Measurements from ENCODE around the gene C6orf62. TPM values are rescaled to one million over a fixed set of nuclear protein-coding genes. Genes with fewer than 3 reads are reported as not detected.
"Not testable (repeated sequence)": the region's sequence is repeated elsewhere in the genome, so short reads cannot be mapped to it uniquely, and the experiment has no call there.

C6orf62 gene
- total RNA-seq, 2 experiments from 2014 or later = 42.3 to 77.4 TPM

DNA sequence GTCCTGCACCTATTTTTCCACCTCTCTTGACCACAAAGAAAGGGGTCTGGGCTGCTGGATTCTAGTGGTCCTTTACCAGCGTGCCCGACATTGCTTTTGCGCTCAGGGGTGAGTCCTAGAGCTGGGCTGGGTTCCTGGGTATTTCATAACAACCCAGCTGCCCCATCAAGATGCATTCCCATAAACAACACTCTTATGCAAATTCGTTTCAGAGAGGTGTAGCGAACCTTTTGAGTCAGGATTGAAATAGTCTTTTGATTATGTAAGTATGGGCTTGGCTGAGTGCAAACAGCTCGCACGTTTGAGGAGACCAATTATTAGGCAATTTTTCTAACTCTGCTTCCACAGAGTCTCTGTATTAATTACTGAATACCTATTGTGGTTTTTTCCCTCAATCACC lies 38.4 kb downstream of the C6orf62 start:
- no peaks in the 10 kb centered on the region for H3K9me2 ChIP-seq (ENCODE audit: insufficient read depth, low read length)
- no peaks in the 10 kb centered on the region for H3K4me1 ChIP-seq (ENCODE audit: insufficient read depth, low read length, poor library complexity, severe bottlenecking)
- H3K27ac ChIP-seq (ENCODE audit: low read depth, low read length, poor library complexity, severe bottlenecking) = no peak overlapping the region
- no peaks in the 10 kb centered on the region for H3K79me2 ChIP-seq (ENCODE audit: insufficient read depth, low read depth, low read length)
- H3K36me3 ChIP-seq (ENCODE audit: insufficient read depth, low read length) = no peaks in the 10 kb centered on the region
- TF ChIP-seq, protein P1, sequence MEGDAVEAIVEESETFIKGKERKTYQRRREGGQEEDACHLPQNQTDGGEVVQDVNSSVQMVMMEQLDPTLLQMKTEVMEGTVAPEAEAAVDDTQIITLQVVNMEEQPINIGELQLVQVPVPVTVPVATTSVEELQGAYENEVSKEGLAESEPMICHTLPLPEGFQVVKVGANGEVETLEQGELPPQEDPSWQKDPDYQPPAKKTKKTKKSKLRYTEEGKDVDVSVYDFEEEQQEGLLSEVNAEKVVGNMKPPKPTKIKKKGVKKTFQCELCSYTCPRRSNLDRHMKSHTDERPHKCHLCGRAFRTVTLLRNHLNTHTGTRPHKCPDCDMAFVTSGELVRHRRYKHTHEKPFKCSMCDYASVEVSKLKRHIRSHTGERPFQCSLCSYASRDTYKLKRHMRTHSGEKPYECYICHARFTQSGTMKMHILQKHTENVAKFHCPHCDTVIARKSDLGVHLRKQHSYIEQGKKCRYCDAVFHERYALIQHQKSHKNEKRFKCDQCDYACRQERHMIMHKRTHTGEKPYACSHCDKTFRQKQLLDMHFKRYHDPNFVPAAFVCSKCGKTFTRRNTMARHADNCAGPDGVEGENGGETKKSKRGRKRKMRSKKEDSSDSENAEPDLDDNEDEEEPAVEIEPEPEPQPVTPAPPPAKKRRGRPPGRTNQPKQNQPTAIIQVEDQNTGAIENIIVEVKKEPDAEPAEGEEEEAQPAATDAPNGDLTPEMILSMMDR (conservative IDR thresholded peaks at IDR 0.05; ENCODE audit: low read length) = no peak
- TF ChIP-seq EZH2phosphoT487 (IDR thresholded peaks at IDR 0.05; ENCODE audit: borderline replicate concordance, low read depth, low read length) = no peak
- no peaks in the 10 kb centered on the region for H4K20me1 ChIP-seq (ENCODE audit: insufficient read depth, low read length)
- CTCF ChIA-PET (ENCODE audit: unreplicated experiment) = no interaction called here
- POLR2A ChIA-PET = no interaction called here
- no peak overlapping the region for H2AFZ ChIP-seq (ENCODE audit: low read length)
- intact Hi-C loops (cut with micrococcal nuclease; ENCODE audit: unreplicated experiment) = no loop called here
- no TSS peak for BruUV-seq (replicated peaks)
- no peaks in the 10 kb centered on the region for H3K9me3 ChIP-seq (ENCODE audit: low read length)
- H3K4me2 ChIP-seq (ENCODE audit: low read length) = no peak overlapping the region
- no peak for DNase-seq (ENCODE audit: low spot score)
- no peak overlapping the region for H3K4me3 ChIP-seq (ENCODE audit: low read depth, low read length, poor library complexity, severe bottlenecking)

DNA sequence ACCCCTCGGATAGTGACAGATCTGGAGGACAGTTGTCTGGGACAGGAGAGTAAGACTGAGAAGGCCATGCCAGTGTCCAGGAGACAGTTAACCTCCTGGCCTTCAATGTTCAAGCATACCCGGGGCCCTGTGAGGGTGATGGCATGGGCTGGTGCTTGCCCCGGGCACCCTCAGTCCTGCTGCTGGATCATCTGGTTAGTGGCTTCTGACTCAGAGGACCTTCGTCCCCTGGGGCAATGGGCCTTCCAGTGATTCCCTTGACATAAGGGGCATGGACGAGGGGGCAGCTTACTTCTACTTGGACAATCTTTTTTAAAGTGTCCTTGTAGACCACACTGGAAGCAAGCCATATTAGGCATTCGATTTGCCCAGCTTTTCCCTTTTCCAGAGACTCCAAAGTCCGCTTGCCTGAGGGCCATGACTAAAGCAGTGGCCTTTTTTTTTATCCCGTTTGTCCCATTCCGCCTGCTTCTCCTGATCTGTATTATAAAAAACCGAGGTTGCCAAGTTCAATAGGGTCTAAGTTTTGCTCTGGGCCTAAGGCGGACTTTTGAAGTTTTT lies 40.1 kb downstream of the C6orf62 start:
- H3K9me3 ChIP-seq (ENCODE audit: low read length); H3K4me1 ChIP-seq (ENCODE audit: insufficient read depth, low read length, poor library complexity, severe bottlenecking); H3K36me3 ChIP-seq (ENCODE audit: insufficient read depth, low read length); BruUV-seq (replicated peaks); H3K9me2 ChIP-seq (ENCODE audit: insufficient read depth, low read length); CTCF ChIA-PET (ENCODE audit: unreplicated experiment); DNase-seq (ENCODE audit: low spot score); intact Hi-C loops (cut with micrococcal nuclease; ENCODE audit: unreplicated experiment); H3K4me2 ChIP-seq (ENCODE audit: low read length); H3K79me2 ChIP-seq (ENCODE audit: insufficient read depth, low read depth, low read length); H2AFZ ChIP-seq (ENCODE audit: low read length); H3K4me3 ChIP-seq (ENCODE audit: low read depth, low read length, poor library complexity, severe bottlenecking); H3K27ac ChIP-seq (ENCODE audit: low read depth, low read length, poor library complexity, severe bottlenecking); POLR2A ChIA-PET; H4K20me1 ChIP-seq (ENCODE audit: insufficient read depth, low read length): not testable (repeated sequence)

DNA sequence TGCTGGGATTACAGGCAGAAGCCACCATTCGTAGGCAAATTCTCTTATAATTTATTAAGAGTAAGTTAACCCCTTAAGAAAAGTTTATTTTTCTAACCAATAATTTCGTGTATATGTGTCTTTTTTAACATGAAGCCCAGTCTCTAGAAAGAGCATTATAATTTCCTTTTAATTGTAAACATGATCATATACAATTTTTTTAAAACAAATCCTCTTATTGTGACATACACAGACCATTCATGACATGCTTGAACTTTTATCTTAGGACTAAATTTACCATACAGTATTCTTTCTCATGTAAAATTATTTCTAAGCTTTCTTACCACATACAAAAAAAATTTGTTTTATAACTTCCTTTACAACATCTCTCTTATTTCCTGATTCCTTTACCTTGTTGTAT lies 45.3 kb downstream of the C6orf62 start:
- intact Hi-C loops (cut with micrococcal nuclease; ENCODE audit: unreplicated experiment) = no loop called here
- POLR2A ChIA-PET = interaction anchor here (0.6 kb wide), 1 partner anchor 1357 kb away, joined by 7 read pairs; no protein-coding TSS in a partner anchor
- no TSS peak for BruUV-seq (replicated peaks)

More for the DNA sequence above, 45.3 kb downstream of the C6orf62 start:
- Histone ChIP-seq H3K9me2 (ENCODE audit: insufficient read depth, low read length) (no peaks in the 10 kb centered on the region), H3K4me3 (ENCODE audit: low read depth, low read length, poor library complexity, severe bottlenecking) (no peak overlapping the region), H2AFZ (ENCODE audit: low read length) (no peak overlapping the region), H3K9me3 (ENCODE audit: low read length) (peaks cover 39% of the 10 kb centered on the region), H3K27ac (ENCODE audit: low read depth, low read length, poor library complexity, severe bottlenecking) (no peak overlapping the region), H3K36me3 (ENCODE audit: insufficient read depth, low read length) (peaks cover 3% of the 10 kb centered on the region; the same call in 1 of the 2 replicates), H3K4me1 (ENCODE audit: insufficient read depth, low read length, poor library complexity, severe bottlenecking) (no peaks in the 10 kb centered on the region), H3K79me2 (ENCODE audit: insufficient read depth, low read depth, low read length) (no peaks in the 10 kb centered on the region), H3K4me2 (ENCODE audit: low read length) (no peak overlapping the region), H4K20me1 (ENCODE audit: insufficient read depth, low read length) (no peaks in the 10 kb centered on the region)
- peak; percentile 51 for DNase-seq (ENCODE audit: low spot score)
- TF ChIP-seq, protein P1 (conservative IDR thresholded peaks at IDR 0.05; ENCODE audit: low read length) = no peak
- TF ChIP-seq EZH2phosphoT487 (IDR thresholded peaks at IDR 0.05; ENCODE audit: borderline replicate concordance, low read depth, low read length) = no peak
- CTCF ChIA-PET (ENCODE audit: unreplicated experiment) = no interaction called here
